ENCODE data around the gene KCNG2.

Gene KCNG2

GRCh38 chr18:79910563-79911343 is 113.0 kb downstream of the KCNG2 start:
- DNase-seq (ENCODE audit: low spot score), result no peak

GRCh38 chr18:79911344-79912270 is 113.9 kb downstream of the KCNG2 start:
- DNase-seq (ENCODE audit: low spot score), result no peak

GRCh38 chr18:79912409-79912991 is 114.8 kb downstream of the KCNG2 start:
- no peak for DNase-seq (ENCODE audit: low spot score)

GRCh38 chr18:79912994-79913831 is 115.5 kb downstream of the KCNG2 start:
- DNase-seq (ENCODE audit: low spot score), result no peak

GRCh38 chr18:79914614-79915160 is 116.9 kb downstream of the KCNG2 start:
- DNase-seq (ENCODE audit: low spot score), result no peak

GRCh38 chr18:79915161-79916127 is 117.7 kb downstream of the KCNG2 start:
- no peak for DNase-seq (ENCODE audit: low spot score)

- no peak for DNase-seq (ENCODE audit: low spot score)
These were observed 118.4 kb downstream of the KCNG2 start for GRCh38 chr18:79916128-79916494.

- DNase-seq (ENCODE audit: low spot score), result no peak
These were observed 118.9 kb downstream of the KCNG2 start for GRCh38 chr18:79916546-79917168.

- no peak for DNase-seq (ENCODE audit: low spot score)
These were observed 119.6 kb downstream of the KCNG2 start for GRCh38 chr18:79917169-79917852.

GRCh38 chr18:79917853-79918614 is 120.3 kb downstream of the KCNG2 start:
- DNase-seq (ENCODE audit: low spot score), result no peak

- no peak for DNase-seq (ENCODE audit: low spot score)
These were observed 120.9 kb downstream of the KCNG2 start for GRCh38 chr18:79918615-79919011.

- no peak for DNase-seq (ENCODE audit: low spot score)
These were observed 121.4 kb downstream of the KCNG2 start for GRCh38 chr18:79919089-79919488.

GRCh38 chr18:79921984-79922965 is 124.5 kb downstream of the KCNG2 start:
- no peak for DNase-seq (ENCODE audit: low spot score)

GRCh38 chr18:79922971-79923411 is 125.3 kb downstream of the KCNG2 start:
- no peak for DNase-seq (ENCODE audit: low spot score)

- no peak for DNase-seq (ENCODE audit: low spot score)
These were observed 126.3 kb downstream of the KCNG2 start for GRCh38 chr18:79923896-79924585.
